Measurements from ENCODE around the gene IRAK1.

DNA sequence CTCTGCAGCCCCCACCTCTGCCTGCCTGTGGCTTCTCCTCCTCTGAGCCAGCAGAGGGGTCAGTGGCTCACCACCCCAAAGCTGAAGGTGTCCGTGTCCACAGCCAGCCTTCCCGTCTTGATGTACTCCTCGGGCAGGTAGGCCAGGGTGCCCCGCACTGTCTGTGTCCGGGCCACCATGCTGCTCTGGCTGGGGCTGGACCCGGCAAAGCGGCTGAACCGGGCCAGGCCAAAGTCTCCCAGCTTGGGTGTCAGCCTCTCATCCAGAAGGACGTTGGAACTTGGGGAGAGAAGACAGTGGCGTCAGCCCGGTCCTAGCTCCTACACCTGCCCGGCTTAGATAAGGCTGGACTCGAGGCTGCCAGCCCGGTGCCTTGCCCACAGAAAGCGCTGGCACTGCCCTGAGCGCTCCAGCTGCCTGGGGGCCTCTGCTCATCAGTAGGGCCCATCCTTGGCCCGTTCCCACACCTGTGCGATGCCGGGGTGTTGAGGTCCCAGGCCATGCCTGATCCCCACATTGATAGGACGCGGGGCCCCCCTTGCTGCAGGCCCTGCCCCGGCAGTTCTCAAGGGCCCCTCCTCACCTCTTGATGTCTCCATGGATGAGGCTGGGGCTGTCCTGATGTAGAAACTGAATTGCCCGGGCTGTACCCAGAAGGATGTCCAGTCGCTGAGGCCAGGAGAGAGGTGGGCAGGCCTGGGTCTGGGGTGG is 3.2 kb downstream of the IRAK1 start:
- TF ChIP-seq, protein P1, sequence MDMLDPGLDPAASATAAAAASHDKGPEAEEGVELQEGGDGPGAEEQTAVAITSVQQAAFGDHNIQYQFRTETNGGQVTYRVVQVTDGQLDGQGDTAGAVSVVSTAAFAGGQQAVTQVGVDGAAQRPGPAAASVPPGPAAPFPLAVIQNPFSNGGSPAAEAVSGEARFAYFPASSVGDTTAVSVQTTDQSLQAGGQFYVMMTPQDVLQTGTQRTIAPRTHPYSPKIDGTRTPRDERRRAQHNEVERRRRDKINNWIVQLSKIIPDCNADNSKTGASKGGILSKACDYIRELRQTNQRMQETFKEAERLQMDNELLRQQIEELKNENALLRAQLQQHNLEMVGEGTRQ (IDR thresholded peaks at IDR 0.05; ENCODE audit: borderline replicate concordance, low read depth, low read length): no peak
- no peak for TF ChIP-seq JUND (IDR thresholded peaks at IDR 0.05)
- TF ChIP-seq TAF1 (IDR thresholded peaks at IDR 0.05; ENCODE audit: borderline replicate concordance, low read depth, low read length): no peak
- no peak for TF ChIP-seq SIN3A (IDR thresholded peaks at IDR 0.05; ENCODE audit: borderline replicate concordance, low read depth, low read length)
- TF ChIP-seq RAD21 (IDR thresholded peaks at IDR 0.05; ENCODE audit: low read length): no peak
- TF ChIP-seq, protein P2, sequence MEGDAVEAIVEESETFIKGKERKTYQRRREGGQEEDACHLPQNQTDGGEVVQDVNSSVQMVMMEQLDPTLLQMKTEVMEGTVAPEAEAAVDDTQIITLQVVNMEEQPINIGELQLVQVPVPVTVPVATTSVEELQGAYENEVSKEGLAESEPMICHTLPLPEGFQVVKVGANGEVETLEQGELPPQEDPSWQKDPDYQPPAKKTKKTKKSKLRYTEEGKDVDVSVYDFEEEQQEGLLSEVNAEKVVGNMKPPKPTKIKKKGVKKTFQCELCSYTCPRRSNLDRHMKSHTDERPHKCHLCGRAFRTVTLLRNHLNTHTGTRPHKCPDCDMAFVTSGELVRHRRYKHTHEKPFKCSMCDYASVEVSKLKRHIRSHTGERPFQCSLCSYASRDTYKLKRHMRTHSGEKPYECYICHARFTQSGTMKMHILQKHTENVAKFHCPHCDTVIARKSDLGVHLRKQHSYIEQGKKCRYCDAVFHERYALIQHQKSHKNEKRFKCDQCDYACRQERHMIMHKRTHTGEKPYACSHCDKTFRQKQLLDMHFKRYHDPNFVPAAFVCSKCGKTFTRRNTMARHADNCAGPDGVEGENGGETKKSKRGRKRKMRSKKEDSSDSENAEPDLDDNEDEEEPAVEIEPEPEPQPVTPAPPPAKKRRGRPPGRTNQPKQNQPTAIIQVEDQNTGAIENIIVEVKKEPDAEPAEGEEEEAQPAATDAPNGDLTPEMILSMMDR (IDR thresholded peaks at IDR 0.05): no peak
- TF ChIP-seq POLR2AphosphoS5 (IDR thresholded peaks at IDR 0.05; ENCODE audit: low read depth, low read length): no peak
- TF ChIP-seq RFX5 (IDR thresholded peaks at IDR 0.05; ENCODE audit: low read length): no peak
- TF ChIP-seq GABPA (IDR thresholded peaks at IDR 0.05; ENCODE audit: low read depth): no peak
- TF ChIP-seq, protein P3, sequence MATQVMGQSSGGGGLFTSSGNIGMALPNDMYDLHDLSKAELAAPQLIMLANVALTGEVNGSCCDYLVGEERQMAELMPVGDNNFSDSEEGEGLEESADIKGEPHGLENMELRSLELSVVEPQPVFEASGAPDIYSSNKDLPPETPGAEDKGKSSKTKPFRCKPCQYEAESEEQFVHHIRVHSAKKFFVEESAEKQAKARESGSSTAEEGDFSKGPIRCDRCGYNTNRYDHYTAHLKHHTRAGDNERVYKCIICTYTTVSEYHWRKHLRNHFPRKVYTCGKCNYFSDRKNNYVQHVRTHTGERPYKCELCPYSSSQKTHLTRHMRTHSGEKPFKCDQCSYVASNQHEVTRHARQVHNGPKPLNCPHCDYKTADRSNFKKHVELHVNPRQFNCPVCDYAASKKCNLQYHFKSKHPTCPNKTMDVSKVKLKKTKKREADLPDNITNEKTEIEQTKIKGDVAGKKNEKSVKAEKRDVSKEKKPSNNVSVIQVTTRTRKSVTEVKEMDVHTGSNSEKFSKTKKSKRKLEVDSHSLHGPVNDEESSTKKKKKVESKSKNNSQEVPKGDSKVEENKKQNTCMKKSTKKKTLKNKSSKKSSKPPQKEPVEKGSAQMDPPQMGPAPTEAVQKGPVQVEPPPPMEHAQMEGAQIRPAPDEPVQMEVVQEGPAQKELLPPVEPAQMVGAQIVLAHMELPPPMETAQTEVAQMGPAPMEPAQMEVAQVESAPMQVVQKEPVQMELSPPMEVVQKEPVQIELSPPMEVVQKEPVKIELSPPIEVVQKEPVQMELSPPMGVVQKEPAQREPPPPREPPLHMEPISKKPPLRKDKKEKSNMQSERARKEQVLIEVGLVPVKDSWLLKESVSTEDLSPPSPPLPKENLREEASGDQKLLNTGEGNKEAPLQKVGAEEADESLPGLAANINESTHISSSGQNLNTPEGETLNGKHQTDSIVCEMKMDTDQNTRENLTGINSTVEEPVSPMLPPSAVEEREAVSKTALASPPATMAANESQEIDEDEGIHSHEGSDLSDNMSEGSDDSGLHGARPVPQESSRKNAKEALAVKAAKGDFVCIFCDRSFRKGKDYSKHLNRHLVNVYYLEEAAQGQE (IDR thresholded peaks at IDR 0.05; ENCODE audit: low read depth, low read length): no peak
